ENCODE measurements around the gene IRF3.

DNA sequence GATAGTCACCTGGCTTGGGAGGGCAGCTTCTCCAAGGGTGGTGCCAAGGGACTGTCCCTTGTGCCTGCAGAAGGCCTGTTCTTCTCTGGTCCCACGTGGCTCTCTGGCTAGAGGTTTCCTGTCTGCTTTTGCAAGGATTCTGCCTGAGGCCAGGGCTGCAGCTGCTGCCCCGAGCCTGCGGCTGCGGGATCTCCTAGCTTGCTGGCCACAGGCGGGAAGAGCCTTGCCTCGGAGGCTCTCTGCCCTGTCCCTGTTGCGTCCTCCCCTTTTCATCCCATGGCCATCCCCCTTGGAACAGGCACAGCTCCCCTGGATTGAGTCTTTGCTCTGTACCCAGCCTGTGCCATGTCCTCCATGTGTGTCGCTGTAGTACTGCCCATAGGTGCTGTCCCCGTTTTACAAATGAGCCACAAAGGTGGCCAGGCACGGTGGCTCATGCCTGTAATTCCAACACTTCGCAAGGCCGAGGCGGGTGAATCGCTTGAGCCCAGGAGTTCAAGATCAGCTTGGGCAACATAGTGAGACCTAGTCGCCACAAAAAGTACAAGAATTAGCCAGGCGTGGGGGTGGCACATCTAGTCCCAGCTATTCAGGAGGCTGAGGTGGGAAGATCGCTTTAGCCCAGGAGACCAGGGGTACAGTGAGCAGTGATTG lies 9.1 kb downstream of the IRF3 start:
- TF ChIP-seq, protein P1, sequence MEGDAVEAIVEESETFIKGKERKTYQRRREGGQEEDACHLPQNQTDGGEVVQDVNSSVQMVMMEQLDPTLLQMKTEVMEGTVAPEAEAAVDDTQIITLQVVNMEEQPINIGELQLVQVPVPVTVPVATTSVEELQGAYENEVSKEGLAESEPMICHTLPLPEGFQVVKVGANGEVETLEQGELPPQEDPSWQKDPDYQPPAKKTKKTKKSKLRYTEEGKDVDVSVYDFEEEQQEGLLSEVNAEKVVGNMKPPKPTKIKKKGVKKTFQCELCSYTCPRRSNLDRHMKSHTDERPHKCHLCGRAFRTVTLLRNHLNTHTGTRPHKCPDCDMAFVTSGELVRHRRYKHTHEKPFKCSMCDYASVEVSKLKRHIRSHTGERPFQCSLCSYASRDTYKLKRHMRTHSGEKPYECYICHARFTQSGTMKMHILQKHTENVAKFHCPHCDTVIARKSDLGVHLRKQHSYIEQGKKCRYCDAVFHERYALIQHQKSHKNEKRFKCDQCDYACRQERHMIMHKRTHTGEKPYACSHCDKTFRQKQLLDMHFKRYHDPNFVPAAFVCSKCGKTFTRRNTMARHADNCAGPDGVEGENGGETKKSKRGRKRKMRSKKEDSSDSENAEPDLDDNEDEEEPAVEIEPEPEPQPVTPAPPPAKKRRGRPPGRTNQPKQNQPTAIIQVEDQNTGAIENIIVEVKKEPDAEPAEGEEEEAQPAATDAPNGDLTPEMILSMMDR (conservative IDR thresholded peaks at IDR 0.05) = no peak
- no peak for TF ChIP-seq EZH2 (IDR thresholded peaks at IDR 0.05; ENCODE audit: low read depth)
